DMS 273 treated with DMSO at 0.1 percent for 48 hours (cell line): ENCODE measurements around the gene RAP1GAP2.

Experiments used
- DNase-seq: peaks from one replicate; lab custom pipeline; 2025; lab: John Stamatoyannopoulos, UW

The RAP1GAP2 gene

DNA sequence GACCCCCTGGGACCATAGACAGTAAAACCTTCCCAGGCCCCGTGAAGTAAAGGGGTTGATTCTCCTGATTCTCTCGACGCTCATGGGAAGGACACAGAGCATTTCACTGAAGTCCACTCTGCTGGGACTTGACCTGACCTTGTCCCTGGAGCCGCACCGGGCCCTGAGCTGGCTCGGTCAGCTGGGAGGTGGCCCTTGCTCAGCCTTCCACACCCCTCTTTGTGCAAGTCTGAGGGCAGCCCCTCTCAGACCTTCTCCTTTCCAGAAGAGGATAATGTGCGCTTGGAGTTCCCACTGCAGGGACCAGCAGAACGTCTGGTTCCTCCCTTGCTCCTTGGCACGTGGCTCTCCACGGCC, 115.5 kb downstream of the RAP1GAP2 start:
- DNase-seq: no peak

DNA sequence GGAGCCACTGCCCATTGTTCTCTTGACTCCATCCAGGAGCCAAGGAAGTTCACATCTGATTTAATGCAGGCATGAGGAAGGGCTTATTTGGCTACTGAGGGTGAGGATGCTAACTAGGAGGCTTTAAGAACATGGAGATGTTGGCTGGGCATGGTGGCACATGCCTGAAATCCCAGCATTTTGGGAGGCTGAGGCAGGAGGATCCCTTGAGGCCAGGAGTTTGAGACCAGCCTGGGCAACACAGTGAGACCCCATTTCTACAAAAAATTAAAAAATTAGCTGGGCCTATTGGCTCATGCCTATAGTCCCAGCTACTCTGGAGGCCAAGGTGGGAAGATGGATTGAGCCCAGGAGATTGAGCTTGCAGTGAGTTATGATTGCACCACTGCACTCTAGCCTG, 116.5 kb downstream of the RAP1GAP2 start:
- DNase-seq: no peak

DNA sequence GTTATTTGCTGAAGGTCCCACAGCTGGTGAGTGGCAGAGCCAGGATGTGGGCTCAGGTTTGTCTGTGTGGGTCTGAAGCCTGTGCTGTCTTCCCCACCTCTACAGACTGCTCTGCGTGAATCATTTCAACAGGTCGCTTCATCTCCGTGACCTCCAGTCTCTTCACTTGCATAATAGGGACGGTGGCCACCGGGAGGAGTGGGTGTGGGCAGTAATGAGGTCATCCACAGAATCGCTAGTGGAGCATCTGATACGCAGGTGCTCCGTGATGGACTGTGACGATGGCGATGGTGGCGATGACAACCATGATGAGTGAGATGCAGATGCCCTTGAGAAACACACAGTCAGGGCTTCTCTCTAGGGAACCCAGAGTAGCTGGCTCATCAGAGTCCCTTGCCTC, 120.2 kb downstream of the RAP1GAP2 start:
- no peak for DNase-seq

DNA sequence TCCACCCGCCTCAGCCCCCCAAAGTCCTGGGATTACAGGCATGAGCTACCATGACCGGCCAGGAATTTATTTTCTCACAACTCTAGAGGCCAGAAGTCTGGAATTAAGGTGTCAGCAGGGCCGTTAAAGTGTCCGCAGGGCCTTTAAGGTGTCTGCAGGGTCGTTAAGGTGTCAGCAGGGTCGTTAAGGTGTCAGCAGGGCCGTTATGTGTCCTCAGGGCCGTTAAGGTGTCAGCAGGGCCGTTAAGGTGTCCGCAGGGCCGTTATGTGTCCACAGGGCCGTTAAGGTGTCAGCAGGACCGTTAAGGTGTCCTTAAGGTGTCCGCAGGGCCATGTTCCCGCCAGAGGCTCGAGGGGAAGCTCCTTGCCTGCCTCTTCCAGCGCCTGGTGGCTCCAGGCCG, 125.2 kb downstream of the RAP1GAP2 start:
- DNase-seq: no peak

DNA sequence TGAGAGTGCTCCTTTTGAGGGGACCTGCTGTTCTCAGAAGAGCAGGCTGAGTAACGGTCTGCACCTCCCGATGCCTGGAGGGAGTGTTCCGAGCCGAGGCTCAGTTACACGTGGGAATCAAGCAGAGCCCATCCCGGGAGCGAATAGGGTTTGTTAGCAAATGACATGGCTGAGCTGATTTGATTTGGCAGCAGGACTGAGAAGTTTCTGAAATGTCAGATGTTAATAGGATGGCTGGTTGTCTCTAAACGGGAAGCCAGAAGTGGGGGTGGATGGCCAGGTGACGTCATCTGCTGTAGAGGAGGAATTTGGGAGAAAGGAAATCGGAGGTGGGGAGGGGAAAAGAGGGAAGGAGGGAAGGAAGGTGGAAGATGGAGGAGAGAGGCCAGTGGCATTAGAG, 128.0 kb downstream of the RAP1GAP2 start:
- DNase-seq: no peak

DNA sequence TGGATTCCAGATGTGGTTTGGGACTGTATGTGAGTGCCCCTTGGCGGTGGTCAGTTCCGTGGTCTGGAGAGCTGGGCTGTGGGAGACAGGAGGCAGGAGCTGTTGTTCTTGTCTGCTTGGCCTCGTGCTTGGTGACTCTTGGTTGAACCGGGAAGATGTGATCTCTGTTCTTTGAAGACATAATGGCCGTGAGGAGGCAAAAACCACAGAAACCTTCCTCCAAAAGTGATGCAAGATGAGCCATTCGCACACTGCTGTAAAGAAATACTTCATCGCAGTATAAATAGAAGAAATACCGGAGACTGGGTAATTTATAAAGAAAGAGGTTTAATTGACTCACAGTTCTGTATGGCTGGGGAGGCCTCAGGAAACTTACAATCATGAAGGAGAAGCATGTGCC, 128.8 kb downstream of the RAP1GAP2 start:
- DNase-seq: no peak

DNA sequence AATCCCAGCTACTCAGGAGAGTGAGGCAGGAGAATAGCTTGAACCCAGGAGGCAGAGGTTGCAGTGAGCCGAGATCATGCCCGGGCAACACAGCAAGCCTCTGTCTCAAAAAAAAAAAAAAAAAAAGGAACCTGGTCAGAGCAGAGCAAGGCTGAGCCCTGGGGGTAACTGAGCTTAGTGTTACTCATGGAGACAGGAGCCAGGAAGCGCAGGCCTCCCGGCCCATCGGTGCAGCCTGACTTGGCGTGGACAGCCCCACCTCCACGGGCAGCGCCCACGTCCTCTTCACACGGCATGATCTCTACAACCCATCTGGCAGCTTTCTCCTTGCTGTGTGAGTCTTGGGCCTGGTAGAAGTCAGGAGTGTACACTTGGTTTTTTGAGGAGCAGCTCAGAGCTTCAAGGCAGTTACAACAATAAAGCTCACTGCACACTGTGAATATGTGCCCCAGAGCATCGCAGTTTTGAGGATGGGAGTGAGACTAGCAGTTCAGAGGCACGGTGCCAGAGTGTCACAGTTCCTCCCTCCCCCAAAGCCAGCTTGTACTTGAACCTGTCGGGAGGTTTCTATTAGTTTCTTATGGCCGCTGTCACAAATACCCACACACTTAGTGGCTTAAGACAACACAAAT, 129.9 kb downstream of the RAP1GAP2 start:
- no peak for DNase-seq

DNA sequence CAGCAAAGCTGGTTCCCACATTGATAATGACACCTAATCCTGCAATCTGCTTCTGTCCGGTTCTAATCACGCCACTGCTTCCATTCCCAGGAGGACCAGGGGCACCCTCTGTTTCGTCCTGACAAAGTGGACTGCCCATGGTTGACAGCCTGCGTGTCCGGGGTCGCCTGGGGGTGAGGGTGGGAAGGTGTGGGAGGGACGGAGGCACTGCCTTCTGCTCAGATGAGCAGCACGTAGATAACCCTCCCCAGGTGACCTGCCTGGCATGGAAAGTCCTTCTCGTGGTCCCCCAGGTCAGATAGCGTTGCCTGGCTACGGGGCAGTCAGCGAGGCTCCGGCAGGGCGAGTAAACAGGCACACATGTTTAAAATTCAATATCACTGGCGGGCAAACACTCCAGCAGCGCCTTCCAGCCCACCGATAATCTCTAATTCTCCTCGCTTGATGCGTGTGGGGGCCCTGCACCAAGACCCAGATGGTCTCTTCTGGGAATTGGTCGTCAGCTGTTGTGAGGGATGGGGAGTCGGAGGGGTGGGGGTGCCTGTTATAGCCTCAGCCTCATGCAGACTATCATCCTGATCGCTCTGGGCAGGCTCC, 132.2 kb downstream of the RAP1GAP2 start:
- no peak for DNase-seq

DNA sequence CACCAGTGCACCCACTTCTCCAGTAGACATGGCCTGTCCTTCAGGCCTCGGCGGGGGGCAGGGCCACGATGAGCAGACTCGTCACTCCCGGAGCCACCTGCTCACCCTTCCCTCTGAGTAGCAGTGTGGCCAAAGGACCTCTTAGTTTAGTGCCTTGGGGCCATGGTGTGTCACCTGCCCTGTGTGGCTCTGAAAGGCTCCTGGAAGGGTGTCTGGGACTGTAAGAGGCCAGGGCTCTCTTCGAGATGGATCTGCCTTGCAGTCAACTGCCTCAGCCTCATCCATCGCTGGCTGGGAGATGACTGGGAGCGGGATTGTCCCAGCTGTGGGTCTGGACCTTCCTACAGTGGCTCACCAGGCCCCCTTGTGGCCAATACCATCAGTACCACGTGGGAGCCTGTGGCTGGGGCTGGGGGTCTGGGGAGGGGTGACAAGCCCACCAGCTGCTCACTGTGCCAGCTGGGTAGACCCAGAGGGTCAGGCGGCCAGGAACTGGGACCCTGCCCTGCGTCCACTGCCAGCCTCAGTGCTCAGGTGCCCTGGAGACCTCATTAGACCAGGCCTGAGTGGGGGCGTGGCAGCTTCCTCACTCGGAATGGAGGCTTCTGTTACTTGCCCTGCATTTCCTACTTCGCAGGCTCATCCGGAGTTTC, 133.8 kb downstream of the RAP1GAP2 start:
- no peak for DNase-seq

DNA sequence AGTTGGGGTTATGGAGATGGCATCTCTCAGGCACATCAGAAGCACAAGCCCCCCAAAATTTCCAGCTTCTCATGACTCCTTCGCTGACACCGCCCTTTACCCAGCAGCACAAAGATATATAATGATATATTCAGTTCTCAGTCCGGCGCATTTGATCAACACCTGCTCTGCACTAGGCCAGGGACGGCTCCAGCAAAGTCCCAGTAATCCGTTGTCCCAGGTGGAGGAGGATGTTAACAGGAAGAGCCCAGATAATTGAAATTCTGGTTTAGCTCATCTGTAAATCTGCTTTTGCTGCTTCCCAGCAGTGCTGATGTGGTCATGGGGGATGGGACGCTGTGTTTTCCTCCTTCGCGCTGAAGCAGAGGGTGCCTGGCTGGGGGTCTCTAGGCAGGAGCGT, 135.6 kb downstream of the RAP1GAP2 start:
- DNase-seq: no peak

DNA sequence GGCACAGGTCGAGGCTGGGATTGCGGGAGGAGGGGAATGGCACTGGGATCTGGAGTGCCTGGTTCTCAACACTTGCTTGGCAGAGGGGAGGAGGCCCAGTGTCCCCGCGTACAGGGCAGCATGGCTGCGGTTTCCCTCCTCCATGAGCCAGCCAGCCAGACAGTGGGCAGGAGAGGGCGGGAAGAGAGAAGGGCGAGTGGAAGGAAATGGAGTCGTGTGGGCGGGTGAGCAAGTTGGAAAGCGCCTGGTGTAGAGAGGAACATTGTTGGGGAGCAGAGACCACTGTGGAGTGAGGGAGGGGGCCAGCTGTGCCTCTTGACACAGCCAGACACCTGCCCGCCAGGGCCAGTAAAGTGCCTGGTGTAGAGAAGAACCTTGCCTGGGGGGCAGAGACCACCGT, 136.7 kb downstream of the RAP1GAP2 start:
- DNase-seq: no peak

DNA sequence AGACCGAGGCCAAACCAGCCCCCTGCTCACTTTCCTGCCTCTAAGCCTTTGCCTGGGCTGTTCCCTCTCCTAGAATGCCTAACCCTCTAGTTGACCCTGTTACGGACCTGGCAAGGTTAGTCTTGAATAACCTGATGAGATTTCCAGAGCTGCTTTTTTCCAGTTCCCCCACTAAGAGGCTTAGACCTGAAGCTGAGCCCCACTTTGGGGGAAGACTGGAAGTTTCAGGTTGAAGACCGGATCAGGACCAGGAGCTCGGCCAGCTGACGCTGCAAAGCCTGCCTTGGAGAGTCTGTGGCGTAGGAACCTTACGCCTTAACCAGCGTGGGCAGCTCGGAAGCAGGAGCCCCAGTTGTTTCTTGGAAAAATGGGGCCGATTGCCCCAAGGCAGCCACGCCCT, 137.4 kb downstream of the RAP1GAP2 start:
- no peak for DNase-seq

DNA sequence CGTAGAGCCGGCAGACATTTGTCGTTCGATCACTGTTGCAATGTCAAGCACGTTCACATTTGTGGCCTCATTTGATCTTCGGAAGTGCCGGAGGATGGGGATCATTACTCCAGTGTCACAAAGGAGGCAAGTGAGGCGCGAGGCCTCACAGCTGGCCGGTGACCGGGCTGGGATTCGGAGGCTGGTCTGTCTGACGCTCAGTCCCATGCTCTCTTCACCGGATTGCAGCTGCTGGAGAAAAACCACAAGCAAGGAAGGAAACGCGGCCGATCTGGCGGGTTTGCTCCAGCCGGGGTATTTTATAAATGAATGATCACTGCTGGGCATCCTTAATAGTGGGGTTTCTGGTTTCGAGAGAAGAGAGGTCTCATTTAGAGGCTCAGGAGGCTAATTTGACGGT, 139.4 kb downstream of the RAP1GAP2 start:
- no peak for DNase-seq

DNA sequence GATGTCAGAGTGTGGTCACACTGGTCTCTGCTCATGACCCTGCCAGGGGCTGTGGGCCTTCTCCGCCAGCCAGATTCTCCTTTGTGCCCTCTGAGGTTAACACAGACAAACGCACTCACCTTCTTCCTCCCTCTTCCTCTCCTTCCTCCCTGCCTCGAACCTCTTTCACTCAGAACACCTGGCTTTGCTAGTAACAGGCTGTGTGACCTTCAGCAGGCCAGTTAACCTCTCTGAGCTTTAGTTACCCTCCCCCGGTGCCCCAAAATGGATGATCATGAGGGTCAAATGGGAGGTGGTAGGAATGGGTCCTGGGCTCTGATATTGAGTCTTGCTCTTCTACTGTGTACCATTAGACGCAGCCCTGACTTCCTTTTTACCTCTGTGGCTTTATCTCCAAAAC, 140.1 kb downstream of the RAP1GAP2 start:
- no peak for DNase-seq

DNA sequence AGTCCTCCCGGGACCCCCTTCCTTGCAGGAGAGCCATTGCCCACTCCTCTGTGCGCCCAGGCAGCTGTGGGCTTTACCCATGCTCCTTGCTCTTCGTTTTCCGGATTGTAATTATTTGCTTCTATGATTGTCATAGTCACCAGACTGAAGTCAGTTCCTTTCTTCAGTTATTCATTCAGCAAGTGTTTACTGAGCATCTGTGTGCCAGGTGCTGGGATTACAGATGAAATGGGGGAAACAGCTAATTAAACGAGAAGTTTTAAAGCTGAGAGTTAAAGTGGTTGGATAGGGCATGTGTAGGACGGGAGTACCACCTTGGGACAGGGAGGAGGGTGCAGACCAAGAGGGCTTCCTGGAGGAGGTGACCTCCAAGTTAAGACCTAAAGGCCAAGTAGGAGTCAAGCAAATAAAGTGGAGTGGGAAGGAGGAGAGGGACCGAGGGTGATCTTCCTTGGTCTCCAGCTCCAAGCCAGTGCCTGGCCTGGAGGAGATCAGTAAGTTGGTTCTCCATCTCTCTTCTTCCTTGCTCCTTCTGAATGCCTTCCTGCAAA, 140.6 kb downstream of the RAP1GAP2 start:
- DNase-seq: no peak

DNA sequence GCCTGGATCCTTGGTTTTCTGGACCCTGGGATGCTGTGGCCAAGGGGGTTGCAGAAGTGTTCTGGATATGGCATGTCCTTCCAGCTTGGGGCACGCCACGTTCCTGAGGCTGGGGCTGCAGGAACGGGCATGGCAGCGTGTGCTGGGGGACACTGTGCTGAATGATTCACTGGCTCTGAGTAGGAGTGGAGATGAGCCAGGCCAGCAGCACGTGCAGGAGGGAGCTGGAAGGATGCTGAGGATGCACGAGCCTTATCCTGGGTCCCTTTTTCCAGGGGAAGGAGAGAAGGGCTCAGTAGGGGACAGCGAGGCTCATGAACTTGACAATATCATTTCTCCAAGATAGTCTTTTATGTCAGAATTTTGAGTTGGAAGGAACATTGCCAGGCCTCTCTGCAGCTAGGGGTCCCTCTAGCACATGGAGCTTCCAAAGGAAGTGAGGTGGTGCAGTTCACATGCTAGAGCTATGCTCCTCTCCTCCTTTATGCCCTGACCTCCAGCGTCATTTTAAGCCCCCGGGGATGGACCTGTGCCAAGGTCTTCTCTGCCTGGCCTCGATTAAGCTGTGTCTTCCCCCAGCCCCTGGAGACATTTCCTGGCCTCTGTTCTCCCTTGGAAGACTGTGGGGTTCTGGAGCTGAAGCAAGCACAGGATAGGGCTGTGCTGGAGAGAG, 141.2 kb downstream of the RAP1GAP2 start:
- no peak for DNase-seq

DNA sequence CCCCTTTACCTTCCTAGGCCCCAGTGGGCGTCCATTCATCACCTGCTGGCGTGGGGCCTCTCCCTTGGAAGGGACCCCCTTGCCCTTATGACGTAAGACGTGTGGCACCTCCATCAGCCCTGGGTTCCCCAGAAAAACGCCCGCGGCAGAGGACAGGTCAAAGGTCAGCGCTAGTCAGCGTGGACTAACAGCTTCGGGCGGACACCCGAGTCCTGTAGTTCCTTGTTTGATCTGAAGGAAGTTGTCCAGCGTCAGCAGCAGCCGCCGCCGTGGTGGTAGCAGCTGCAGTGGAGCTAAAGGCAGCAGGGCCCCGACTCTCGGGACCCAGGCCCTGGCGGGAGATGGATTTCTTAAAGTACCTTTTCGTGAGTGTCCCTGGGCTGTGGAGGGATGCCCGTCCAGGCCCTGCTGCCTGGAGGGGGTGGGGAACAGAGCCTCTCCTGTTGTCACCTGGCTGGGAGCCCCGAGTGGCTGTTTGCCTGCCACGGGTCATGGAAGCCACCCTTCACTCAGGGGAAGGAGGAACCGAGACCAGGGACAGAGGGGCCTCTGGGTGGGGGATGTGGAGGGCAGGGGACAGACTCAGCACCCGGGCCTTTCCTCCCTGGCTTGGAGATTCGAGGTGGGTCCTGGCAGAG, 143.6 kb downstream of the RAP1GAP2 start:
- no peak for DNase-seq

DNA sequence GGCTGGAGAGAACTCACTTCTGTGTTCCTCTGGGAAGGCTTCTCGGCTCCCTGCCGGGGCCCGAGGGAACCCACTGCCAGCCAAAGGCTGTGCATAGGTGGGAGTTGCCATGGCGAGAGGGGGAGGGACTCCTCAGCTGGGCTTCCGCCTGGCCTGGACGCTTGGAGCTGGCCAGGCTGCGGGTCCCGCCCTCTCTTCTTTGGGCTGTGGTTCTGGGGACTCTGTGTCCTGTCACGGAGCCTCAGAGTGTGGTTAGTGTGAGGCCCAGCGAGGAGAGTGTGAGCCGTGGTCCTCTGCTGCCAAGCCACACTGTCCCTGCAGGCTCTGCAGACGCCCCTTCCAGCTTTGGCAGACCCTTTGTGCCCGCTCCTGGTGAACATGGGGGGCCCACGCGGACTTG, 144.1 kb downstream of the RAP1GAP2 start:
- DNase-seq: no peak

DNA sequence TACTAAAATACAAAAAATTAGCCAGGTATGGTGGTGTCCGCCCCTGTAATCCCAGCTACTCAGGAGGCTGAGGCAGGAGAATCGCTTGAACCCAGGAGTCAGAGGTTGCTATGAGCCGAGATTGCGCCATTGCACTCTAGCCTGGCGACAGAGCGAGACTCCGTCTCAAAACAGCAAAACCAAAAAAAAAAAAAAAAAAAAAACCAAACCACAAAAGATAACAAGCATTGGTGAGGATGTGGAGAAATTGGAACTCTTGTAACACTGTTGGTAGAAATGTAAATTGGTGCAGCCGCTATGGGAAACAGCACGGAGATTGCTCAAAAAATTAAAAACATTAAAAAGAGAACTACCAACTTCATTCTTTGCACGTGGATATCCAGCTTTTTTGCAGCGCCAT, 147.7 kb downstream of the RAP1GAP2 start:
- DNase-seq: no peak

DNA sequence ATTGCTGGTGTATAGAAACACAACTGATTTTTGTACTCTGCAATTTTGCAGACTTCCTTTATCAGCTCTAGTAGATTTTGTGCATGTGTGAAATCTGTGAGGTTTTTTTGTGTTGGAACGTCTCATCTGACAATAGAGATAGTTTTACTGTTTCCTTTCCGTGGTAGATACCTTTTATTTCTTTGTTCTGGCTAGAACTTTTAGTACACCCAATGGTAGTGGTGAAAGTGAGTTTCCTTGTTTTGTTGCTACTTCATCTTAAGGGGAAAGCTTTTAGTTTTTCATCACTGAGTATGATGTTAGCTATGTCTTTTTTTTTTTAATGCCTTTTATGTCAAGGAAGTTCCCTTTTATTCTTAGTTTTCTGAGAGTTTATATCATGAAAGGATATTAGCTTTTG, 149.1 kb downstream of the RAP1GAP2 start:
- DNase-seq: no peak

DNA sequence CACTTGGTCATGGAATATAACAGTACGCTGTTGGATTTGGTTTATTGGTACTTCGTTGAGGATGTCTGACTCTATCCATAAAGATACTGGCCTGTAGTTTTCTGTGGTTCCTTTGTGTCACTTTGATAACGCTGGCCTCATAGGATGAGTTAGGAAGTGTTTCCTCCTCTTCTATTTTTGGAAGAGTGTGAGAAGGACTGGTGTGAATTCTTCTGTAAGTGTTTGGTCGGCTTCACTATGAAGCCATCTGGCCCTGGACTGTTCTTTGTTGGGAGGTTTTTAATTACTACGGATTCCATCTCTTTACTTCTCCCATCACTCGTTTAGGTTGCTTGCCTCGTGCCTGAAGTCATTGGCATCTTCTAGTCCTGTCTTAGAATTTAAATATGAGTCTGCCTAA, 149.9 kb downstream of the RAP1GAP2 start:
- DNase-seq: no peak

DNA sequence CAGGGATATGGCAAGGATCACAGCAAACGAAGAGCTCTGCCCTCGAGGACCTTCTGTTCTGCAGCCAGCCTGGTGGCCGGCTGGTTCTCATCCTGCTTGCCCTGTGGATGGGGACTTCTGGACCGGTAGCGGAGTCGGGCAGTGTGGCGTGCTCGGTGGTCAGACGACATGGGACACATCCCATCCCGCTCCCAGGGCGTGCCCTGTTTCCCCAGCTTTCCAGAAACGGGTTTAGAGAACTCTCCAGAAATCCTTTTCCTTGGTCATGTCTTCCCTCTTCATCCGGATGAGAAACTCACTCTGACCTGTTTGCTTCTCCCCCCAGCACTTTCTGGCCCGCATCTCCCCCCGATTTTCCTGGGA, 151.3 kb downstream of the RAP1GAP2 start:
- no peak for DNase-seq
